CD4-positive, alpha-beta T cell treated with Interleukin-4 for 1 hour (primary cell): ENCODE measurements around the gene IL16.
"Not testable (repeated sequence)": the region's sequence is repeated elsewhere in the genome, so short reads cannot be mapped to it uniquely, and the experiment has no call there.

Experiments
- DNase-seq, 2 donors: peaks; one replicate each; pipeline ENCODE4 v3.0.0-alpha.2; 2020 to 2022

The IL16 gene

GRCh38 chr15:81174792-81175327 lies 21.8 kb upstream of the IL16 start:
- DNase-seq: no peak

- no peak for DNase-seq
Observed at GRCh38 chr15:81175496-81175895, 21.2 kb upstream of the IL16 start.

DNA sequence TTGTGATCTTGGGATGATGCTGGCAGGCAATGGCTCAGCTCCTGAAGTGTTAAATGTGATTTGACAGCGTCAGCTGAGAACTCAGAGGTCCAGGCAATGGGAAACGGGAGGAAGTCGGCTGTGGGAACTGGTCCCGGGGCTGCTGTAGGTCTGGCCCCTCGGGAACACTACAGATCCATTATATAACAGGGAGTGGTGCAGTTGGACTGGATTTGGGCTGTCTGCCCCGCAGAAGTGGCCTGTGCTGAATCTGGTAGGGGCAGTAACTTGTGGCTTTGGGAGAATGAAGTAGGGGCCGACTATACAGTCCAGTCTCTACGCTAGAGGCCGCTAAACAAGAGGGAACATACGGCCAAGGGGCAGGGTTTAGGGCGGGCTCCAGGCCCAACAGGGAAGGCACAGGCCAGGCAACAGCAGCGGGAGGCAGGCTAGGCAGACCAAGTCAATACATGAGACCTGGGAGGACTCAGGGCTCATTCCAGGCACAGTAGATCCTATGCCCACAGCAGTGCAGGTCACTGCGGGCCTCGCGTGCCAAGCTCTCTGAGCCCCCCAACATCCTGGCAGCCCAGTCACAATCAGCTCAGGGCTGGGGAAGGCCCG lies 20.3 kb upstream of the IL16 start:
- DNase-seq: no peak

DNA sequence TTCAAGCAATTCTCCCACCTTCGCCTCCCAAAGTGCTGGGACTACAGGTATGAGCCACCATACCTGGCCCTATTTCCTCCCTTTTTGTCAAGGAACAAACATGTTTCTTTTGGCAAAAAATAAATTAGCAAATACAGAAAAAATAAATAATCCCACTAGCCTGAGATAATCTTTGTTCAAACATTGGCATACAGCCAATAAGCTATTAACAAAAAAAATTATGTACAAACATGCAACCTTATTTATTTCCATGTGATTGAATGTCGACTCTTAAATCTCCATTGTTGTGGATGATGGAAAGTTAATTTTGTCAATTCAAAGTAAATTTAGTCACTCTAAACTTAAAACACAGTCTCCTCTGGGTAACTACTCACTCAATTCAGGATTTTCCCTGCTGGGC lies 18.3 kb upstream of the IL16 start:
- no peak for DNase-seq

DNA sequence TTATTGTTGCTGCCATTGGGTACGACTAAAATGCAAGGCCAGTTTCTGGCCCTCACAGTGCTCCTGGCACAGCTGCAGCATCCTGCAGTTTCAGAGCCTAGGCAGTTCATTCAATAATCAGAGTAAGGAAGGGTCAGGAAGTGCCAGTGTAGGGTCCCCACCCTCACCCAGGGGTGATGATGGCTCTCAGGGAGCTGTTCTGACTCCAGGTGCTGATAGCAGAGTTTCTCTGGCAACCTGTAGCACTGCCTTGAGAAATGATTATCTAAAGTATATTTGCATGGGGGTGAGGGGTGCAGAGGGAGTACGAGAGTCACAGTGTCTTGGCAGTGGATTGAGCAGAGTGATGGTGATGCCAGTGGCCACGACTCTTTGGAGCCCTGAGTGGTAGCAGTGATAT lies 15.5 kb upstream of the IL16 start:
- no peak for DNase-seq

DNA sequence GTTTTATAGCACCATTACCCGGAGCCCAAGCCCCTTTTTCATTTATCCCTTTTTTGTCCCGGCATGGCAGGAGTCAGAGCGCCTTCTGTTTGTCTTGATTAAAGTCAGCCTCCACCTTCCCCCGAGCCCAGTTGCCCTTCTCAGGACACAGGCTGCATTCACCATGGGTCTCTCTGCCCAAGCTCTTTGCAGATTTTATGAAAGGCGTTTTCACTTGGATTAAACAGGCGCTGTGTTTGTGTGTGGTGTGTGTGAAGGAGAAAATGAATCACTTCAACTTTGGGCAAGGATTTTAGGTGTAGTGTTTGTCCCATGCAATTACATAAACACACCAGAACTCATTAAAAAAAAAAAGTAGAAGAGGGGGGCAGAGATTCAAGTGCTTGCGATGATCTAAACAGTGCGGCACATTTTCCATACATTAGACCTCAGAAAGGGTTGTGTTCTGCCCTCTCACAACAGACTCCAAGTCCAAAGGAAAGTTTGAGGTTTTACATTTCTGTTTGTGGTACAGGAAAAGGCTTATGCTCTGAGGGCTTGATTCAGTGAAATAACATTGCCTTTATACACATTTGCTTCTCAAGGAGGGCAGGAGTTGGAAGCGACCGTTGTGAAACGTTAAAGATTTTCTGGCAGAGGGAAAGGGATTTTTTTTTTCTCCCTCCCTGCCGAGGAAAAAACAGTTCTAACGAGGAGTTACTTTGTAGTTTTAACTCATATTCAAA lies 14.5 kb upstream of the IL16 start:
- DNase-seq: no peak

- no peak for DNase-seq
Observed at GRCh38 chr15:81182756-81183438, 13.8 kb upstream of the IL16 start.

DNA sequence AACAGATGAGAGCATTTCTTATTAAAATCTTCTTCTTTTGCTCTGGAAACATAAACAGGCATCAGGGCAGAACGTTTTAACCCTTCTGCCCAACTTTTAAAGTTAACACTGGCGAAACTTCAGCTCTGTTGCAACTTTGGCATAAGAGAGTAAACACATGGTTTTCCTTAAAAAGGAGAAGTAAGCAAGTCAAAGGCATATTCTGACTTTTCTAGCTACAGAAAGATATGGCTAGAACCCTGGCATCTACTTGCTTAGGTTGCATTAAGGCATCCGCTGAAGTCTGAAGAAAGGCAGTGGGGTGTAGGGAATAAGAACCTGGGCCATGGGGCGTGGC lies 13.3 kb upstream of the IL16 start:
- DNase-seq: no peak

DNA sequence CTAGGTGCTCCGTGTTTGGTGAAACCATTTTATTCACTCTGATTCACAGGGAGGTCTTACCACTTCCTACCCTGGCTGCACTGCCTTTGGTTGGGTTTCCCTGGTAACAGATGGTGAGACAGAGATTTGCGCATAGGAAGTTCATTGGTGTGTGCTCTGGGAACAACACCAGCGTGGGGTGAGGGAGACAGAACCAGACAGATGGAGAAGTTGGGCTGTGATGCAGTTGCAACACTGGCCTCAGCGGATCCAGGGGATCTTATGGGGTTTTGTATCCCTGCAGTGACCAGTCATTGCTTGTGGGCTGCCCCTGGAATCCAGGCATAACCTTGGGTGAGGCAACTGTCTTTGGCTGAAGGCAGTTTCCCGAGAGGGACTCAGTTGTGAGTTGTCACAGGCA lies 12.5 kb upstream of the IL16 start:
- peak in 1 of 2 donors; percentile 11 for DNase-seq

- DNase-seq: no peak
Observed at GRCh38 chr15:81185631-81186295, 10.9 kb upstream of the IL16 start.

- DNase-seq: no peak
Observed at GRCh38 chr15:81188354-81188753, 8.3 kb upstream of the IL16 start.

GRCh38 chr15:81189583-81190283 lies 6.9 kb upstream of the IL16 start:
- no peak for DNase-seq

- DNase-seq: no peak
Observed at GRCh38 chr15:81190922-81191507, 5.7 kb upstream of the IL16 start.

GRCh38 chr15:81191701-81192100 lies 5.0 kb upstream of the IL16 start:
- DNase-seq: no peak

DNA sequence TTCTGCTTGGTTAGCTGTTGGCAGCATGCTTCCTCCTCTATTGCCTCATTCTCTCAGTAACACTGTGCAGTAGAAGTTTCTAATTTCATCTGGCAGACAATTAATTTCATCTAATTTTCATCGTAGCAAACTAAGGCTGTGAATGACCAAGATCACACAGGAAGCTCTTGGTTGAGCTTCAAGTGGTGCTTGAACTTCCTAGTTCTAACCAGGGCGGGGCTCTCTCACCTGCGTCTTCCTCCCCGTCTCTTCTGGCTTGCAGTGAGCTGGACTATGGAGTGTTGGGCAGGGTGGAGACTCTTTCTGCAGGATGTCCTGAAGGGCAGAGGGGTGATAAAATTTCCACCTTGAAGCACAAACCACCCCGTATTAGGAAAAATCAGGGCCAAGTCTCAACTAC lies 2.0 kb upstream of the IL16 start:
- no peak for DNase-seq

- no peak for DNase-seq
Observed at GRCh38 chr15:81195339-81195864, 1.3 kb upstream of the IL16 start.

GRCh38 chr15:81197255-81197630 lies 564 bp downstream of the IL16 start:
- DNase-seq: no peak

- no peak for DNase-seq
Observed at GRCh38 chr15:81197688-81198281, 1.1 kb downstream of the IL16 start.

DNA sequence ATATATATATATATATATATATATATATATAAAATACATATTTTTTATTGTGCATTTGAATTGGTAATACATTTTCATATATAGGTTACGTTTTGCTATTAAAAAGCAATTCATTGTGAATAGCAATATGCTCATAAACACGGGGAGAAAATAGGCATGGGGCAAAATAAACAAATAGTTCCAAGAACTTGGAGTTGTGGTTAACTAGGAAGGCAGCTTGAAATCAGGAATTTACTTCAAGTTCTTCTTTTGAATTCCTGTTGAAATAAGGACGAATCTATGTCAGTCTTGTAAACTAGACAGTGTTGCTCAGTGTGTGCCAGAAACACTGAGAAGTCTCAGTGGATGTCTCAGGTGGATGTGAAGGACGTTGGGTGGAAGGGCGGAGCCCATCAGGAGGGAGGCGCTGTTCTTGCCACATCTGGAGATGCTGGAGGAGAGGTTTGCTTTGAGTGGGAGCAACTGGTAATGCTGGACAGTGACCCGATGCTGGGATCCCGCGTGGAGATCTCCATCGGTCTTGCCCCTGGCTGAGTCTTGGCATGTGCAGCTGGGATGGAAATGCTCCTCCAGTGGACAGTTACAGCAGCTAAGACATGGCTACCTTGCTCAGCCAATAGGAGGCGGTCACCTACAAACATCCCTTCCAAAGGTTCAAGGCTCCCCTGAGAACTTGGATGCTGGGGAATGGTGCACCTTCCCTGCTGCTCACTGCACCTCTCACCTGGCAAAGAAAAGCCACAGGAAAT lies 2.5 kb downstream of the IL16 start:
- DNase-seq: no peak

- no peak for DNase-seq
Observed at GRCh38 chr15:81206018-81206417, 9.3 kb downstream of the IL16 start.

- DNase-seq: not testable (repeated sequence)
Observed at GRCh38 chr15:81207987-81208386, 11.3 kb downstream of the IL16 start.
